ENCODE data around the gene C22orf15. TPM values are rescaled to one million over a fixed set of nuclear protein-coding genes. Genes with fewer than 3 reads are reported as not detected.
A peak's percentile ranks its signal among the peaks of the same experiment; 100 is the strongest.

Gene C22orf15
- total RNA-seq, 6 experiments from 2014 or later, result not detected

DNA sequence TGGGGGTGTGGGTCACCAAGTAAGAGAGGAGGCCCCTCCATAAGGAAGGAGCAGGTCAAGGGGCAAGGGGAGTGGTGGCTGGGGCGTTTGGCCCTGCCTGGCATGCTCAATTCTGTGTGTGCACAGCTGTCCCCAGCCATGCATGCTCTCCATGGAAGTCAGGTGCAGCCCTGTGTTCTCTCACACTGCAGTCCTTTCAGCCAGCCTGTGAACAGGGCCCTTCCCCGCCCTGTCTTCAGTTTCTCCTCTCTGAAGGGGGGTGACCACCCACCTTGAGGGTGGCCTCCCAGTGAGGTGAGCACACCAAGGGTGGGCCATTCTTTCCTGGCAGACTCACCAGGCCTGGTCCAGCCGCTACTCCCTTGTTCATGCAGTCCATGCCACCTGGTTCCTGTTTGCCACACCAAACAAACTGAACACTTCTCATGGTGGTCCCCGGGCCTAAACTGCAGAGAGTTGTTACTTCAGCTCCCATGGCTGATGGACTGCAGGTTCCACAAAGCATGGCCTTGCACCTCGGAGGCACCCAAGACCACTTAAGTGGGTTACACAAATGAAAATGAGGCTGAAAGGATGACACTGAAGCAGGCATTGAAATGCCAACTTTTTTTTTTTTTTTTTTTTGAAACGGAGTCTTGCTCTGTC, 6.7 kb downstream of the C22orf15 start:
- H3K4me3 ChIP-seq, result no peak overlapping the region
- TF ChIP-seq, protein P1, sequence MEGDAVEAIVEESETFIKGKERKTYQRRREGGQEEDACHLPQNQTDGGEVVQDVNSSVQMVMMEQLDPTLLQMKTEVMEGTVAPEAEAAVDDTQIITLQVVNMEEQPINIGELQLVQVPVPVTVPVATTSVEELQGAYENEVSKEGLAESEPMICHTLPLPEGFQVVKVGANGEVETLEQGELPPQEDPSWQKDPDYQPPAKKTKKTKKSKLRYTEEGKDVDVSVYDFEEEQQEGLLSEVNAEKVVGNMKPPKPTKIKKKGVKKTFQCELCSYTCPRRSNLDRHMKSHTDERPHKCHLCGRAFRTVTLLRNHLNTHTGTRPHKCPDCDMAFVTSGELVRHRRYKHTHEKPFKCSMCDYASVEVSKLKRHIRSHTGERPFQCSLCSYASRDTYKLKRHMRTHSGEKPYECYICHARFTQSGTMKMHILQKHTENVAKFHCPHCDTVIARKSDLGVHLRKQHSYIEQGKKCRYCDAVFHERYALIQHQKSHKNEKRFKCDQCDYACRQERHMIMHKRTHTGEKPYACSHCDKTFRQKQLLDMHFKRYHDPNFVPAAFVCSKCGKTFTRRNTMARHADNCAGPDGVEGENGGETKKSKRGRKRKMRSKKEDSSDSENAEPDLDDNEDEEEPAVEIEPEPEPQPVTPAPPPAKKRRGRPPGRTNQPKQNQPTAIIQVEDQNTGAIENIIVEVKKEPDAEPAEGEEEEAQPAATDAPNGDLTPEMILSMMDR (IDR thresholded peaks at IDR 0.05), result no peak
- TF ChIP-seq POLR2A (IDR thresholded peaks at IDR 0.05), result no peak
- H3K27me3 ChIP-seq, result no peaks in the 10 kb centered on the region
- H3K27ac ChIP-seq, result no peak overlapping the region
- 81% methylated on average over 2 of the region's 6 CpGs for WGBS (ENCODE audit: insufficient coverage, low coverage, low lambda C conversion rate, missing lambda C conversion rate)
- peaks cover 0 to 3% (median under 1%) of the 10 kb centered on the region in 4 donors for H3K36me3 ChIP-seq
- intact Hi-C loops (cut with DNase I), result loop anchor here in 1 of 2 donors (5.0 kb wide), 1 partner anchor 78 kb away; no protein-coding TSS in a partner anchor
- no peak for DNase-seq
- peaks cover 0 to 30% (median 15%) of the 10 kb centered on the region in 4 donors for H3K4me1 ChIP-seq
- H3K9me3 ChIP-seq, result no peaks in the 10 kb centered on the region
- no peak for ATAC-seq

DNA sequence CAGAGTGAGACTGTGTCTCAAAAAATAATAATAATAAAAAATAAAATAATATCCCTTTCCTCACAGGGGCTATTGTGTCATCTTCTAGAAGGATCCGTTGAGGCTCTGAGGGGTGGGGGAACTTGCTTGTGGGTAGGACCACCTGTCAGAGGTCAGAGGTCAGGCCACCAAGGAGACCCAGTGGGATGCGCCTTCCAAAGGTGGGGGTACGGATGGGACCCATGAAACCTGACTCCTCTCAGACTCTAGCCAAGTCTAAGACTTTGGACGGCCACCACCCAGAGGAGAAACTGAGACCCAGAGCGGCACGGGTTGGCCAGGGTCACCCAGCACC, 9.5 kb downstream of the C22orf15 start:
- H3K4me3 ChIP-seq, result peak overlapping the region in 2 of 3 donors; percentile 35 to 52

DNA sequence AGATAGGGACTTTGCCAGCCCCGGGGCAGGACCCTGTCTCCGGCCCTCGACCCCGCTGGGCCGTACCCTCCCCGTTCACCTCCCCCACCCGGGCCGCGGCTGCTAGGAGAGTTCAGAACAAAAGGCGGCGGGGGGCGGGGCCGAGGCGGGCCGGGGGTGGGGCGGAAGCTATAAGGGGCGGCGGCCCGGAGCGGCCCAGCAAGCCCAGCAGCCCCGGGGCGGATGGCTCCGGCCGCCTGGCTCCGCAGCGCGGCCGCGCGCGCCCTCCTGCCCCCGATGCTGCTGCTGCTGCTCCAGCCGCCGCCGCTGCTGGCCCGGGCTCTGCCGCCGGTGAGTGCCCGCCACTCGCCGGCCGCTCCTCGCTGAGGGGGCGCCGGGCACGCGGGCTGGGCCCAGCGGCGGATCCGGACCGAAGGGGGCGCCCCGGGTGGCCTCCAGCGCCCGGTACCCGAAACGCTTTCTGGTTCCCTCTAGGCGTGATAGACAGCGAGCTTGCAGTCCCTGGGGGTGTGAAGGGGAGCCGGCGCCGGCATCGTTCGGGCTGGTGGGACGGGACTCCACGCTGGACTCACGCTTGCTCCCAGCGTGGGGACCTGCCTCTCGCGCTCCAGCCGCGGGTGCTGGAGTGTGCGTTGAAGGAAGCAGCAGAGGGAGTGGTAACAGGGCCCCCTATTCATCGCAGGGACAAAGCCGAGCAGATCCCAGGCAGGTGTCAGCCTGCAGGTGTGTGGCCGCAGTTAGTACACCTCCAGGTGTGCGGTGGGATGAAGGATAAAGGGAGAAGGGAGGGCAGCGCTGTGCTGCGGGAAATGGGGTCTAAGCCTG, 10.1 kb downstream of the C22orf15 start, which contains the start of gene MMP11:
TSS of gene MMP11 (plus strand) at position 201 of the 825 bp plus-strand sequence. CDS start at position 223, 22 bp downstream.
- Histone ChIP-seq H3K9me3 (no peaks in the 10 kb centered on the region), H3K4me1 (peaks cover 0 to 15% (median 6%) of the 10 kb centered on the region in 4 donors), H3K27ac (no peak within 1 kb of the TSS), H3K36me3 (no peaks in the 10 kb centered on the region), H3K4me3 (peak within 1 kb of the TSS in 2 of 3 donors; percentile 35 to 52), H3K27me3 (no peaks in the 10 kb centered on the region)
- peak; percentile 14 to 38 (median 26) for ATAC-seq
- DNase-seq, result peak; percentile 63 to 70 (median 64)
- WGBS (ENCODE audit: insufficient coverage, low coverage, low lambda C conversion rate, missing lambda C conversion rate), result 23% methylated on average over 9 of the region's 79 CpGs
- intact Hi-C loops (cut with DNase I), result no loop called here
- TF ChIP-seq, protein P1 (IDR thresholded peaks at IDR 0.05), result no peak
- no peak for TF ChIP-seq POLR2A (IDR thresholded peaks at IDR 0.05)

More for the DNA sequence above, 9.5 kb downstream of the C22orf15 start:
- Histone ChIP-seq H3K4me1 (peaks cover 0 to 15% (median 6%) of the 10 kb centered on the region in 4 donors), H3K9me3 (no peaks in the 10 kb centered on the region), H3K27ac (no peak overlapping the region), H3K36me3 (no peaks in the 10 kb centered on the region), H3K27me3 (no peaks in the 10 kb centered on the region)
- intact Hi-C loops (cut with DNase I), result no loop called here
- DNase-seq (no peak), ATAC-seq (no peak)
- TF ChIP-seq, protein P1 (IDR thresholded peaks at IDR 0.05), result no peak
- TF ChIP-seq POLR2A (IDR thresholded peaks at IDR 0.05), result no peak
- WGBS (ENCODE audit: insufficient coverage, low coverage, low lambda C conversion rate, missing lambda C conversion rate), result 9% methylated on average over 6 of the region's 6 CpGs

DNA sequence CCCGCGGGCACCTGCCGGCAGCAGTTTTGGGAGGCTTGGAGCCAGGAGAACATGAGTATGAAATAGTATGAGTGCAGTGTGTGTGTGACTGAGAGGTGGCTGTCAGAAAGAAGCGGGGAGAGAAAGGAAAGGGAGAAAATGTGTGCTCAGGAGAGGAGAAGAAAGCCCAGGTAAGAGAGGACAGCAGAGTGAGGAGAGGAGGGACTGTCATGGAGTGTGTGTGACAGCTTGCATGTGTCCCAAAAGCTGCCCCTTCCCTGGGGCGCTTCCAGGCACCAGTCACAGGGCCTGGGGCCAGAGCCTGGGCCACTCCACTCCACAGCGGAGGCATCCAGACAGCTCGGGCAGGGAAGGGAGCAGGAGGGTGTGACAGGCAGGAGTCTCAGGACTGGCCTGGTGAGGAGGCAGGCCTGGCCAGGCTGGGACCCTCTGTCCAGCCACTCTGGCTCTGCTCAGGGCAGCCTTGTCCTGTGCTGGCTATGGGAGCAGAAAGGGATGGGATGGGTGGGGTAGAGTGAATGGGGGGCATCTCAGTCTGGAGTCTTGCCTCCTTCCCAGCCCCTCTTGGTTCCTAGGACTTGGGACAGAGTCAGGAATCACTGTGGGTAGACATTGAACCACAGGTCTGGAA, 10.8 kb downstream of the C22orf15 start:
- no peaks in the 10 kb centered on the region for H3K27me3 ChIP-seq
- DNase-seq (no peak), ATAC-seq (peak in 1 of 4 donors; percentile 5)
- H3K27ac ChIP-seq, result no peak overlapping the region
- H3K36me3 ChIP-seq, result no peaks in the 10 kb centered on the region
- WGBS (ENCODE audit: insufficient coverage, low coverage, low lambda C conversion rate, missing lambda C conversion rate), result 43% methylated on average over 4 of the region's 7 CpGs
- no peaks in the 10 kb centered on the region for H3K9me3 ChIP-seq
- peaks cover 0 to 12% (median 5%) of the 10 kb centered on the region in 4 donors for H3K4me1 ChIP-seq
- TF ChIP-seq POLR2A (IDR thresholded peaks at IDR 0.05), result no peak
- TF ChIP-seq, protein P1 (IDR thresholded peaks at IDR 0.05), result no peak
- intact Hi-C loops (cut with DNase I), result no loop called here
- H3K4me3 ChIP-seq, result no peak overlapping the region
